Stimulated activated CD4-positive, alpha-beta T cell treated with anti-CD3 and anti-CD28 coated beads, Interleukin-4, amount 100 ng/mL, for 48 hours (primary cell): Measurements from ENCODE around the gene TECTA.

Experiments used
- DNase-seq, 2 donors: peaks; one replicate each; pipeline ENCODE4 v3.0.0-alpha.2; 2020; ENCODE audit warnings: low read depth in 2 of 2

The TECTA gene

GRCh38 chr11:121100943-121101342, at the start of gene TECTA:
Gene TECTA (plus strand): TSS chr11:121101243. CDS start chr11:121102666, 1,423 bp downstream.
- DNase-seq, result no peak

- no peak for DNase-seq
These were observed 47.8 kb upstream of the TECTA start for GRCh38 chr11:121053244-121053643.

- no peak for DNase-seq
These were observed 46.8 kb upstream of the TECTA start for GRCh38 chr11:121054266-121054665.

- no peak for DNase-seq
These were observed 46.0 kb upstream of the TECTA start for GRCh38 chr11:121055076-121055475.

- DNase-seq, result no peak
These were observed 43.1 kb upstream of the TECTA start for GRCh38 chr11:121057922-121058321.

- no peak for DNase-seq
These were observed 42.1 kb upstream of the TECTA start for GRCh38 chr11:121058941-121059340.

- DNase-seq, result no peak
These were observed 41.4 kb upstream of the TECTA start for GRCh38 chr11:121059605-121060004.

GRCh38 chr11:121063728-121064127, 37.3 kb upstream of the TECTA start:
- no peak for DNase-seq

- no peak for DNase-seq
These were observed 34.4 kb upstream of the TECTA start for GRCh38 chr11:121066623-121067022.

GRCh38 chr11:121067026-121067425, 34.0 kb upstream of the TECTA start:
- DNase-seq, result no peak

- DNase-seq, result no peak
These were observed 33.6 kb upstream of the TECTA start for GRCh38 chr11:121067453-121067852.

- DNase-seq, result no peak
These were observed 32.9 kb upstream of the TECTA start for GRCh38 chr11:121067962-121068647.

- DNase-seq, result no peak
These were observed 32.3 kb upstream of the TECTA start for GRCh38 chr11:121068787-121069186.

- DNase-seq, result no peak
These were observed 29.8 kb upstream of the TECTA start for GRCh38 chr11:121070951-121071845.

GRCh38 chr11:121071846-121072450, 29.1 kb upstream of the TECTA start:
- no peak for DNase-seq

- no peak for DNase-seq
These were observed 19.7 kb upstream of the TECTA start for GRCh38 chr11:121081321-121081720.

- no peak for DNase-seq
These were observed 18.8 kb upstream of the TECTA start for GRCh38 chr11:121082219-121082618.

- DNase-seq, result no peak
These were observed 18.4 kb upstream of the TECTA start for GRCh38 chr11:121082670-121083069.

GRCh38 chr11:121086866-121087265, 14.2 kb upstream of the TECTA start:
- no peak for DNase-seq

GRCh38 chr11:121089566-121089965, 11.5 kb upstream of the TECTA start:
- DNase-seq, result no peak

- DNase-seq, result no peak
These were observed 10.8 kb upstream of the TECTA start for GRCh38 chr11:121090145-121090721.

- no peak for DNase-seq
These were observed 9.4 kb upstream of the TECTA start for GRCh38 chr11:121091492-121092152.
